Measurements from ENCODE around the gene ZNF608. TPM values are rescaled to one million over a fixed set of nuclear protein-coding genes. Genes with fewer than 3 reads are reported as not detected.

The ZNF608 gene
- total RNA-seq, 1 donor from 2014 or later, result 32.1 TPM

DNA sequence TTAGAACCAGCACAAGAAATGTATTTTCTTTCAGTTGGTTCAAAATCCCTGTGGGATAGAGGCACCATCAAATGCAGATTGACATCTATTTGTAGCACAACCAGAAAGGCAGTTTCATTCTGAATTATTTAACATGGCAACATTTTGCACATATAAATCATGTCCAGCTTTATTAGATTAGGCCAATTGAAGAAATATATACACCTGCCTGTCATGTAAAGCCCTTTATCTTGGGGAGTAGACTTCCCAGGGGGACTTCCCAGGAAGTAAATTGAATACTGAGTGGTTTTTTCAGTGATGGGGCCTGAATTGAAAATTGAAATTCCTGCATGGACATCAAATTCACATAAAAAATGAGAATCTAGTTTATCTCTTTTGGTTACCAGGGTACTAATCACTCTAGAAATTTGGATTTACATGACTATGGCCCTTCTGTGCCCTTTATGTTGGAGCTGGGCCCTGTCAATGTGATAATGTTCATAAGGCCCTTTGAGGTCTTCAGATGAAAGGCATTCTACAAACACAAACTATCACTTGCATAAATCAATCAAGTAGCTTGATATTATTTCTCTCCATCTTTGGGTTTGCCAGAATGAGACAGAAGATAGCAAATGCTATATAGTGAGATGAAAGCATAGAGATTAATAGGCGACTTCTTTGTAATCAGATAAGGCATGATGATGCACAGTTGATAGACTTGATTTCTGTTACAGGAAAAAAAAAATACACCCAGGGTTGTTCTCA, 26.2 kb upstream of the ZNF608 start:
- H3K9me3 ChIP-seq, result no peaks in the 10 kb centered on the region
- TF ChIP-seq, protein P1, sequence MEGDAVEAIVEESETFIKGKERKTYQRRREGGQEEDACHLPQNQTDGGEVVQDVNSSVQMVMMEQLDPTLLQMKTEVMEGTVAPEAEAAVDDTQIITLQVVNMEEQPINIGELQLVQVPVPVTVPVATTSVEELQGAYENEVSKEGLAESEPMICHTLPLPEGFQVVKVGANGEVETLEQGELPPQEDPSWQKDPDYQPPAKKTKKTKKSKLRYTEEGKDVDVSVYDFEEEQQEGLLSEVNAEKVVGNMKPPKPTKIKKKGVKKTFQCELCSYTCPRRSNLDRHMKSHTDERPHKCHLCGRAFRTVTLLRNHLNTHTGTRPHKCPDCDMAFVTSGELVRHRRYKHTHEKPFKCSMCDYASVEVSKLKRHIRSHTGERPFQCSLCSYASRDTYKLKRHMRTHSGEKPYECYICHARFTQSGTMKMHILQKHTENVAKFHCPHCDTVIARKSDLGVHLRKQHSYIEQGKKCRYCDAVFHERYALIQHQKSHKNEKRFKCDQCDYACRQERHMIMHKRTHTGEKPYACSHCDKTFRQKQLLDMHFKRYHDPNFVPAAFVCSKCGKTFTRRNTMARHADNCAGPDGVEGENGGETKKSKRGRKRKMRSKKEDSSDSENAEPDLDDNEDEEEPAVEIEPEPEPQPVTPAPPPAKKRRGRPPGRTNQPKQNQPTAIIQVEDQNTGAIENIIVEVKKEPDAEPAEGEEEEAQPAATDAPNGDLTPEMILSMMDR (IDR thresholded peaks at IDR 0.05), result no peak
- H3K27me3 ChIP-seq, result no peaks in the 10 kb centered on the region
- no peak overlapping the region for H3K4me3 ChIP-seq
- DNase-seq (no peak), ATAC-seq (no peak)
- H3K4me1 ChIP-seq, result no peaks in the 10 kb centered on the region
- intact Hi-C loops (cut with DNase I), result no loop called here
- H3K36me3 ChIP-seq, result no peaks in the 10 kb centered on the region
- no peak overlapping the region for H3K27ac ChIP-seq

- ATAC-seq (no peak), DNase-seq (no peak)
- Histone ChIP-seq H3K36me3 (no peaks in the 10 kb centered on the region), H3K27me3 (no peaks in the 10 kb centered on the region), H3K4me3 (no peak overlapping the region), H3K27ac (no peak overlapping the region), H3K9me3 (no peaks in the 10 kb centered on the region), H3K4me1 (no peaks in the 10 kb centered on the region)
- TF ChIP-seq, protein P1 (IDR thresholded peaks at IDR 0.05), result no peak
- intact Hi-C loops (cut with DNase I), result no loop called here
Observed at GRCh38 chr5:124771761-124772160, 25.3 kb upstream of the ZNF608 start.

- TF ChIP-seq, protein P1 (IDR thresholded peaks at IDR 0.05), result no peak
Observed at GRCh38 chr5:124764992-124765611, 18.7 kb upstream of the ZNF608 start.

DNA sequence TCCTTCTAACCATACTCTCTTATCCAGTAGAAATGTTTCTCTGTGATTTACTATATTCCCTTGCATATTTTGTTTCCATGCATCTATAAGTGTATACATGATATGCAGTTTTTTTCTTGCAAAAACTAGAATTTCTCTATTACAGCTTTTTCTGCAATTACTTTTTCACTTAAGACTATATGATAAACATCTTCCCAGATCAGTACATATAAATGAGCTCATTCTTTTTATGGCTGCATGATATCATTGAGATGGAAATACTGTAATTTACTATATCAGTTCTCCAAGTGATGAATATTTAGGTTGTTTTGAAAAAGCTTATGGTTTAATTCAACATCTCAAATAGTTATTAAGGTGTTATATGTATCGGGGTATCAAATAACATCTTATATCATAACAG, 18.1 kb upstream of the ZNF608 start:
- Histone ChIP-seq H3K4me3 (no peak overlapping the region), H3K36me3 (no peaks in the 10 kb centered on the region), H3K9me3 (no peaks in the 10 kb centered on the region), H3K27me3 (no peaks in the 10 kb centered on the region), H3K27ac (no peak overlapping the region), H3K4me1 (no peaks in the 10 kb centered on the region)
- TF ChIP-seq, protein P1 (IDR thresholded peaks at IDR 0.05), result no peak
- intact Hi-C loops (cut with DNase I), result no loop called here
- no peak for ATAC-seq
- DNase-seq, result no peak

More at GRCh38 chr5:124764992-124765611, 18.7 kb upstream of the ZNF608 start:
- Histone ChIP-seq H3K4me1 (no peaks in the 10 kb centered on the region), H3K27ac (no peak overlapping the region), H3K27me3 (no peaks in the 10 kb centered on the region), H3K4me3 (no peak overlapping the region), H3K36me3 (no peaks in the 10 kb centered on the region), H3K9me3 (no peaks in the 10 kb centered on the region)
- ATAC-seq, result no peak
- intact Hi-C loops (cut with DNase I), result no loop called here
- no peak for DNase-seq

DNA sequence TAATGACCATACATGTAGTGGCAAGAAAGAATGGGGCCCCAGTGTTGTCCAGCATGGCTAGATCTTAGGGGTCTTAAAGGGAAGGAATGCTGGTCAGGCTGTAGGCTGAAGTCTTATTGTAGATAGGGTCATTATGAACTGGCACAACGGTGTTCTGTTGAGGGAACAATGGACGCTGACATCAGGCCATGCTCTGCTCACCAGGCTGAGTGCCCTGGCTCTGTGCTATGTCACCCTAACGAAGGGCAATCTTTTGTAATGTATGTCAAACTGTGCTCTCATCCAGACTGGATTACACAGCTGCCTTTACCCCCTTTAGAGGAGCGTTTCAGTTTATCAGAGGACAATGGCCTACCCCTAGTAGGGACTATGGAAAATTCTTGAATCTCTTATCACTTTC, 14.6 kb upstream of the ZNF608 start:
- ATAC-seq (no peak), DNase-seq (no peak)
- TF ChIP-seq, protein P1 (IDR thresholded peaks at IDR 0.05), result no peak
- H3K27ac ChIP-seq, result no peak overlapping the region
- no peaks in the 10 kb centered on the region for H3K9me3 ChIP-seq
- H3K4me1 ChIP-seq, result no peaks in the 10 kb centered on the region
- intact Hi-C loops (cut with DNase I), result no loop called here
- no peak overlapping the region for H3K4me3 ChIP-seq
- H3K27me3 ChIP-seq, result no peaks in the 10 kb centered on the region
- no peaks in the 10 kb centered on the region for H3K36me3 ChIP-seq
